ENCODE measurements around the gene INPP5D.

- TF ChIP-seq CTCF (IDR thresholded peaks at IDR 0.05), result no peak
- TF ChIP-seq POLR2A (IDR thresholded peaks at IDR 0.05), result no peak
Measured at GRCh38 chr2:233131936-233132720, 72.0 kb downstream of the INPP5D start.
